Measurements from ENCODE around the gene KIAA0319L. TPM values are rescaled to one million over a fixed set of nuclear protein-coding genes. Genes with fewer than 3 reads are reported as not detected.

The KIAA0319L gene
- total RNA-seq, 1 experiment from 2014 or later = 60.0 TPM

DNA sequence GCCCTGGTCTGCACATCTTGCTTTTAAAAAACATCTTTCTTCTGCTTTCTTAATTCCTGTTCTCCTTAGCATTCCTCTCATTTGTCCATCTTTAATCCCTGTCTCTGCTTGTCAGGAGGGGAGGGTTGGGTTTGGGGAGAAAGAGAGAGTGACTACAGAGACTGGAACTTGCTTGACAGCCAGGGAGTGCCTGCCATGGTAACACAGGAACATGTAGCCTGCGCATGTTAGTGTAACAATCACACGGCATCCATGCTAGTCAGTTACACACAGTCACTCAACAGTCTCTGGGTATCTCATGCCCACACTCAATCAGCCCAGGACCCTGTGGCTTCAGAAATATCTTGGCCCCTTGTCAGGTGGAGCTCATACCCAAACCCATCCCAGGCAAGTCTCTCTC lies 15.1 kb upstream of the KIAA0319L start:
- ChIA-PET POLR2A (interaction anchor here (0.5 kb wide), 1 partner anchor 378 kb away, joined by 5 read pairs; no protein-coding TSS in a partner anchor), CTCF (interaction anchor here (1.2 kb wide), 1 partner anchor 8 kb away, joined by 4 read pairs; no protein-coding TSS in a partner anchor)
- TF ChIP-seq POLR2AphosphoS5 (IDR thresholded peaks at IDR 0.05; ENCODE audit: low read depth, low read length) (no peak), TCF7L2 (IDR thresholded peaks at IDR 0.05; ENCODE audit: low read depth, low read length) (no peak), SIN3A (IDR thresholded peaks at IDR 0.05; ENCODE audit: borderline replicate concordance, insufficient read depth, low read depth, low read length) (no peak)
- TF ChIP-seq, protein P1, sequence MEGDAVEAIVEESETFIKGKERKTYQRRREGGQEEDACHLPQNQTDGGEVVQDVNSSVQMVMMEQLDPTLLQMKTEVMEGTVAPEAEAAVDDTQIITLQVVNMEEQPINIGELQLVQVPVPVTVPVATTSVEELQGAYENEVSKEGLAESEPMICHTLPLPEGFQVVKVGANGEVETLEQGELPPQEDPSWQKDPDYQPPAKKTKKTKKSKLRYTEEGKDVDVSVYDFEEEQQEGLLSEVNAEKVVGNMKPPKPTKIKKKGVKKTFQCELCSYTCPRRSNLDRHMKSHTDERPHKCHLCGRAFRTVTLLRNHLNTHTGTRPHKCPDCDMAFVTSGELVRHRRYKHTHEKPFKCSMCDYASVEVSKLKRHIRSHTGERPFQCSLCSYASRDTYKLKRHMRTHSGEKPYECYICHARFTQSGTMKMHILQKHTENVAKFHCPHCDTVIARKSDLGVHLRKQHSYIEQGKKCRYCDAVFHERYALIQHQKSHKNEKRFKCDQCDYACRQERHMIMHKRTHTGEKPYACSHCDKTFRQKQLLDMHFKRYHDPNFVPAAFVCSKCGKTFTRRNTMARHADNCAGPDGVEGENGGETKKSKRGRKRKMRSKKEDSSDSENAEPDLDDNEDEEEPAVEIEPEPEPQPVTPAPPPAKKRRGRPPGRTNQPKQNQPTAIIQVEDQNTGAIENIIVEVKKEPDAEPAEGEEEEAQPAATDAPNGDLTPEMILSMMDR (IDR thresholded peaks at IDR 0.05) = no peak
- TF ChIP-seq, protein P2, sequence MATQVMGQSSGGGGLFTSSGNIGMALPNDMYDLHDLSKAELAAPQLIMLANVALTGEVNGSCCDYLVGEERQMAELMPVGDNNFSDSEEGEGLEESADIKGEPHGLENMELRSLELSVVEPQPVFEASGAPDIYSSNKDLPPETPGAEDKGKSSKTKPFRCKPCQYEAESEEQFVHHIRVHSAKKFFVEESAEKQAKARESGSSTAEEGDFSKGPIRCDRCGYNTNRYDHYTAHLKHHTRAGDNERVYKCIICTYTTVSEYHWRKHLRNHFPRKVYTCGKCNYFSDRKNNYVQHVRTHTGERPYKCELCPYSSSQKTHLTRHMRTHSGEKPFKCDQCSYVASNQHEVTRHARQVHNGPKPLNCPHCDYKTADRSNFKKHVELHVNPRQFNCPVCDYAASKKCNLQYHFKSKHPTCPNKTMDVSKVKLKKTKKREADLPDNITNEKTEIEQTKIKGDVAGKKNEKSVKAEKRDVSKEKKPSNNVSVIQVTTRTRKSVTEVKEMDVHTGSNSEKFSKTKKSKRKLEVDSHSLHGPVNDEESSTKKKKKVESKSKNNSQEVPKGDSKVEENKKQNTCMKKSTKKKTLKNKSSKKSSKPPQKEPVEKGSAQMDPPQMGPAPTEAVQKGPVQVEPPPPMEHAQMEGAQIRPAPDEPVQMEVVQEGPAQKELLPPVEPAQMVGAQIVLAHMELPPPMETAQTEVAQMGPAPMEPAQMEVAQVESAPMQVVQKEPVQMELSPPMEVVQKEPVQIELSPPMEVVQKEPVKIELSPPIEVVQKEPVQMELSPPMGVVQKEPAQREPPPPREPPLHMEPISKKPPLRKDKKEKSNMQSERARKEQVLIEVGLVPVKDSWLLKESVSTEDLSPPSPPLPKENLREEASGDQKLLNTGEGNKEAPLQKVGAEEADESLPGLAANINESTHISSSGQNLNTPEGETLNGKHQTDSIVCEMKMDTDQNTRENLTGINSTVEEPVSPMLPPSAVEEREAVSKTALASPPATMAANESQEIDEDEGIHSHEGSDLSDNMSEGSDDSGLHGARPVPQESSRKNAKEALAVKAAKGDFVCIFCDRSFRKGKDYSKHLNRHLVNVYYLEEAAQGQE (IDR thresholded peaks at IDR 0.05; ENCODE audit: insufficient read depth in 1 of 2, low read depth in 2 of 2, low read length in 1 of 2) = no peak
- Histone ChIP-seq H3K27ac (ENCODE audit: low read length) (no peak overlapping the region), H3K4me3 (ENCODE audit: low read depth in 2 of 2, low read length in 2 of 2) (no peak overlapping the region), H3K9me3 (ENCODE audit: control insufficient read depth, insufficient read depth, low read depth, low read length) (no peaks in the 10 kb centered on the region), H3K27me3 (ENCODE audit: control insufficient read depth, insufficient read depth, low read length) (no peaks in the 10 kb centered on the region), H3K36me3 (ENCODE audit: control insufficient read depth, insufficient read depth, low read length) (no peaks in the 10 kb centered on the region), H3K4me1 (ENCODE audit: control insufficient read depth, insufficient read depth, low read length) (peaks cover 4% of the 10 kb centered on the region)
- in situ Hi-C loops (cut with HindIII; ENCODE audit: low pct_unique_long_range_greater_than_20kb, low sequenced_read_pairs) (no loop called here), intact Hi-C loops (cut with micrococcal nuclease; ENCODE audit: unreplicated experiment) (no loop called here)
- no TSS peak for BruUV-seq (replicated peaks)
- ATAC-seq (no peak), DNase-seq (ENCODE audit: low read depth, low spot score) (no peak)

DNA sequence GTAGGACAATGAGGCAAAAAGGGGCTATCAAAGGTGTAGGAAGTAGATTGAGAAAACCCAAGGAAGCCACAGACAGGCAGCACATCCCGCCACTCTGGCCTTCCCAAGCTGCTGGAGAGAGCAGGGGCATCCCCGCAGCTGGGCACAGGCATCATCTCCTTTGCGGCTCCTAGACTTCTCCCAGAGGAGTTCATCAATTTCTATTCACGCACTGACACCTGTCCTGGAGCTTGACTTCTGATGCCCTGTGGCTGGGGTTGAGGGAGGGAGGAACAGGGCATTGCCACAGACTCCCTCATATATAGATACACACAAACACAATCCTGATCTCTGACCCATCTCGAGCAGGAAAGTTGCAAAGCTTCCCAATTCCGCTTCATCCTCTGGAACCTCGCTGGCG lies 14.1 kb upstream of the KIAA0319L start:
- no peak for DNase-seq (ENCODE audit: low read depth, low spot score)
- ATAC-seq = no peak
- Histone ChIP-seq H3K27me3 (ENCODE audit: control insufficient read depth, insufficient read depth, low read length) (no peaks in the 10 kb centered on the region), H3K4me3 (ENCODE audit: low read depth in 2 of 2, low read length in 2 of 2) (no peak overlapping the region), H3K36me3 (ENCODE audit: control insufficient read depth, insufficient read depth, low read length) (no peaks in the 10 kb centered on the region), H3K9me3 (ENCODE audit: control insufficient read depth, insufficient read depth, low read depth, low read length) (no peaks in the 10 kb centered on the region), H3K4me1 (ENCODE audit: control insufficient read depth, insufficient read depth, low read length) (peaks cover 4% of the 10 kb centered on the region), H3K27ac (ENCODE audit: low read length) (no peak overlapping the region)
- POLR2A ChIA-PET = no interaction called here
- no TSS peak for BruUV-seq (replicated peaks)
- CTCF ChIA-PET = interaction anchor here (0.6 to 0.7 kb wide), 2 partner anchors 120 to 203 kb away, joined by 4 to 13 read pairs; no protein-coding TSS in a partner anchor
- intact Hi-C loops (cut with micrococcal nuclease; ENCODE audit: unreplicated experiment) (no loop called here), in situ Hi-C loops (cut with HindIII; ENCODE audit: low pct_unique_long_range_greater_than_20kb, low sequenced_read_pairs) (no loop called here)
- TF ChIP-seq SIN3A (IDR thresholded peaks at IDR 0.05; ENCODE audit: borderline replicate concordance, insufficient read depth, low read depth, low read length) (no peak), TCF7L2 (IDR thresholded peaks at IDR 0.05; ENCODE audit: low read depth, low read length) (no peak), POLR2AphosphoS5 (IDR thresholded peaks at IDR 0.05; ENCODE audit: low read depth, low read length) (no peak)
- TF ChIP-seq, protein P1 (IDR thresholded peaks at IDR 0.05) = no peak

All from Panc1 (cell line).